PC-9 (cell line): ENCODE results near the gene SYNM. TPM values are rescaled to one million over a fixed set of nuclear protein-coding genes. Genes with fewer than 3 reads are reported as not detected.

Experiments
- BruUV-seq: library from RNA; stranded (reverse); fragments of 400-500 nt; replicated peaks from 2 replicates; lab custom pipeline; 2021; lab: Mats Ljungman, UMichigan
- CTCF ChIA-PET: fragments of 300-600 bp; sonication (Branson Sonifier 250); formaldehyde crosslinking; loops from one replicate; lab custom pipeline; 2022; ENCODE audit warnings: antibody characterized with exemption; lab: Charles Lee
- POLR2A ChIA-PET: fragments of 300-600 bp; sonication (Branson Sonifier 250); formaldehyde crosslinking; loops from one replicate; lab custom pipeline; 2022; ENCODE audit warnings: antibody characterized with exemption; ENCODE audit not compliant: unreplicated experiment; lab: Charles Lee
- DNase-seq, 2 experiments: peaks; one replicate each; pipeline versions ENCODE4 v3.0.0 to v3.0.0-alpha.2; 2015 to 2022; ENCODE audit warnings: mixed read lengths in 1 of 2
- H2AFZ ChIP-seq: fragments of 200-600 bp; sonication (generic); 2 replicates; pipeline ENCODE4 v1.8.1; 2017; ENCODE audit warnings: antibody characterized with exemption
- H3F3A ChIP-seq: fragments of 200-600 bp; sonication (generic); 2 replicates; pipeline ENCODE4 v1.8.1; 2017; ENCODE audit warnings: antibody characterized with exemption, mild to moderate bottlenecking, low read depth; ENCODE audit not compliant: insufficient read depth
- H3K27ac ChIP-seq: fragments of 200-600 bp; sonication (generic); 2 replicates; pipeline ENCODE4 v1.6.1; 2016; ENCODE audit warnings: mixed run types
- H3K27me3 ChIP-seq: fragments of 200-600 bp; sonication (generic); 2 replicates; pipeline ENCODE4 v1.6.1; 2016; ENCODE audit warnings: low read depth, mixed run types; ENCODE audit not compliant: insufficient read depth
- H3K36me3 ChIP-seq: fragments of 200-600 bp; sonication (generic); 2 replicates; pipeline ENCODE4 v1.6.1; 2016; ENCODE audit warnings: low read depth, mixed run types
- H3K4me1 ChIP-seq: fragments of 200-600 bp; sonication (generic); replicated peaks from 2 replicates; pipeline ENCODE4 v1.6.1; 2016; ENCODE audit warnings: mixed run types; ENCODE audit not compliant: insufficient read depth
- H3K4me2 ChIP-seq: fragments of 200-600 bp; sonication (generic); 2 replicates; pipeline ENCODE4 v1.6.1; 2017; ENCODE audit warnings: mixed run types
- H3K4me3 ChIP-seq: fragments of 200-600 bp; sonication (generic); 2 replicates; pipeline ENCODE4 v1.6.1; 2016; ENCODE audit warnings: mixed run types
- H3K79me2 ChIP-seq: fragments of 200-600 bp; sonication (generic); 2 replicates; pipeline ENCODE4 v1.6.1; 2017; ENCODE audit warnings: low read depth, mixed run types
- H3K9me2 ChIP-seq: fragments of 200-600 bp; sonication (generic); 2 replicates; pipeline ENCODE4 v1.8.1; 2017; ENCODE audit warnings: mild to moderate bottlenecking; ENCODE audit not compliant: insufficient read depth
- H3K9me3 ChIP-seq: fragments of 200-600 bp; sonication (generic); 2 replicates; pipeline ENCODE4 v1.8.1; 2016; ENCODE audit warnings: low read depth; ENCODE audit not compliant: insufficient read depth
- H4K20me1 ChIP-seq: fragments of 200-600 bp; sonication (generic); 2 replicates; pipeline ENCODE4 v1.8.1; 2017; ENCODE audit not compliant: insufficient read depth
- EZH2 ChIP-seq: fragments of 200-600 bp; sonication (generic); IDR thresholded peaks from 2 replicates; pipeline ENCODE4 v1.8.0; 2017; ENCODE audit warnings: antibody characterized with exemption, low read depth
- intact Hi-C: fragments of 100-400 bp; cut with micrococcal nuclease; formaldehyde crosslinking; loops from one replicate; pipeline ENCODE4 v1.10.0; 2022; ENCODE audit not compliant: unreplicated experiment
- total RNA-seq: library from RNA; stranded (reverse); gene quantifications from 2 replicates; pipeline ENCODE4 v1.2.3, GENCODE V29; 2021
- TF ChIP-seq, protein P1 (sequence below): fragments of 200-600 bp; sonication (generic); conservative IDR thresholded peaks from 2 replicates; pipeline ENCODE4 v1.6.1; 2017; ENCODE audit warnings: mixed run types, antibody characterized with exemption, mild to moderate bottlenecking, moderate library complexity

SYNM gene
- total RNA-seq, 1 experiment from 2014 or later: 2.4 TPM

DNA sequence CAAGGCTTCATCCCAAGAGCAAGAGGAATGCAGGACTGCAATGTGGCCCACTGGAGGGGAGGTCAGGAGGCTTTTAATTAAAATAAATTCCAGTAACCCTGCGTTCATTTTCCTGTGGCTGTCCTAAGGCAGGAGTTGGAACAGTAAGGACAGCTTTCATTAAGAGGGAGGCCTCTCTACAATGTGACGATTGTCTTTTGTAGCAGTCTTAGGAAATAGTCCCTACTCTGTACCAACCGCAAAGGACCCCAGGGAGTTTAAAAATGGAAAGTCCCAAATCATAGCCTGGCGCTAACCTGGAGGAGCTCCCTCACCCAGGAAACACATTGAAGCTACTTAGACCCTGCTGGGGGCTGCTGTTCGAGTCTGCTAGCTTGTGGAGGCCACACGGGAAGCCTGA, 62.8 kb downstream of the SYNM start:
- Histone ChIP-seq H3K9me3 (no peaks in the 10 kb centered on the region), H3K4me1 (no peaks in the 10 kb centered on the region), H2AFZ (no peak overlapping the region), H4K20me1 (no peaks in the 10 kb centered on the region), H3K9me2 (no peaks in the 10 kb centered on the region), H3K27me3 (no peaks in the 10 kb centered on the region), H3K4me2 (no peak overlapping the region), H3K27ac (no peak overlapping the region), H3K79me2 (no peaks in the 10 kb centered on the region), H3K36me3 (no peaks in the 10 kb centered on the region), H3F3A (no peaks in the 10 kb centered on the region), H3K4me3 (no peak overlapping the region)
- TF ChIP-seq, protein P1, sequence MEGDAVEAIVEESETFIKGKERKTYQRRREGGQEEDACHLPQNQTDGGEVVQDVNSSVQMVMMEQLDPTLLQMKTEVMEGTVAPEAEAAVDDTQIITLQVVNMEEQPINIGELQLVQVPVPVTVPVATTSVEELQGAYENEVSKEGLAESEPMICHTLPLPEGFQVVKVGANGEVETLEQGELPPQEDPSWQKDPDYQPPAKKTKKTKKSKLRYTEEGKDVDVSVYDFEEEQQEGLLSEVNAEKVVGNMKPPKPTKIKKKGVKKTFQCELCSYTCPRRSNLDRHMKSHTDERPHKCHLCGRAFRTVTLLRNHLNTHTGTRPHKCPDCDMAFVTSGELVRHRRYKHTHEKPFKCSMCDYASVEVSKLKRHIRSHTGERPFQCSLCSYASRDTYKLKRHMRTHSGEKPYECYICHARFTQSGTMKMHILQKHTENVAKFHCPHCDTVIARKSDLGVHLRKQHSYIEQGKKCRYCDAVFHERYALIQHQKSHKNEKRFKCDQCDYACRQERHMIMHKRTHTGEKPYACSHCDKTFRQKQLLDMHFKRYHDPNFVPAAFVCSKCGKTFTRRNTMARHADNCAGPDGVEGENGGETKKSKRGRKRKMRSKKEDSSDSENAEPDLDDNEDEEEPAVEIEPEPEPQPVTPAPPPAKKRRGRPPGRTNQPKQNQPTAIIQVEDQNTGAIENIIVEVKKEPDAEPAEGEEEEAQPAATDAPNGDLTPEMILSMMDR: no peak
- no peak for TF ChIP-seq EZH2
- no peak for DNase-seq
- ChIA-PET CTCF (no interaction called here), POLR2A (no interaction called here)
- intact Hi-C loops: no loop called here
- BruUV-seq: no TSS peak

DNA sequence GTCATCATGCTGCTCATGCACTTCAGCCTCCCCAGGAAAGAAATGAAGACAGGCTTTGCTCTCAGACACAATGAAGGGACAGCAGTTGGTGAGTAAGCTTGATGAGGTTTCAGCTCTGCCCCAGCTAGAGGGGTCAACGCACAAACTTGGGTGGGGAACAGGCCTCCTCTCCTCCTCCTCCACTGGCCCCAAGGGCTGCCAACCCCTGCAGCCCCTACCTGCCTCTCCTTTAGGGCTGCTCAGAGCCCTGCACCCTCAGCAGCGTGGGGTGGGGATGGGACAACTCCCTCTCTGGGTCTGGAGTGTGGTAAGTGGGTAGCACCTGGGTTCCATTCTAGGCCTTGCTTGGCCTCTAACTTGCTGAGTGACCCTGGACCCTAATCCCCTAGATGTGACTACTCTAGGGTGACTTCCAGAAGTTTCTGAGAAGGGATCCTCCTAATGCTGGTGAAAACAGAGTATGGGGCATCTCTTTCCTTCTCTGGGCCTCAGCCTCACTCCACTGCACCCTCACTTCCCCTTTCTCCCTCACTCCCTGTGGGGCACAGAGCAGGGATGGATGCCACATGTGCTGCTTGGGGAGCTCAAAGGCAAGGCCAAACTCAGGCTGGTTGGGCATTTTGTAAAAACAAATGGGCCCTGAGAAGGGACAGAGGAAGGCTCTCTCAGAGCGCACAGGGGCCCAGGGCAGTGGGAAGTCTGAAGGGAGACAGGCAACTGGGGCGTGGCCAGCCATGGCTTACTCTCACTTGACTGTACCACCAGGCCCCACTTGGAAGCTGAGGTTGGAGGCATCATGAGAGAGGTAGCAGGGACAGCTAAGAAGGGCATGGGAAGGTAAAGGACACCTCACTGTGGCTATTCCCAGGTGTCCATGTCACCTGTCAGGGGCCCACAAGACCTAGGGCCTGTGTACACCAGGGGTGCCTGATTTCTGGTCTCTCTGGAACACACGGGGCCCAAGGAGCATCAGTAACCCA, 64.0 kb downstream of the SYNM start:
- Histone ChIP-seq H4K20me1 (no peaks in the 10 kb centered on the region), H3K27me3 (no peaks in the 10 kb centered on the region), H3K9me2 (no peaks in the 10 kb centered on the region), H3K36me3 (no peaks in the 10 kb centered on the region), H3F3A (no peaks in the 10 kb centered on the region), H3K4me2 (no peak overlapping the region), H3K79me2 (no peaks in the 10 kb centered on the region), H3K4me3 (no peak overlapping the region), H3K4me1 (no peaks in the 10 kb centered on the region), H3K27ac (no peak overlapping the region), H2AFZ (no peak overlapping the region), H3K9me3 (no peaks in the 10 kb centered on the region)
- no peak for DNase-seq
- POLR2A ChIA-PET: no interaction called here
- TF ChIP-seq, protein P1: no peak
- TF ChIP-seq EZH2: no peak
- BruUV-seq: no TSS peak
- intact Hi-C loops: no loop called here
- CTCF ChIA-PET: no interaction called here

DNA sequence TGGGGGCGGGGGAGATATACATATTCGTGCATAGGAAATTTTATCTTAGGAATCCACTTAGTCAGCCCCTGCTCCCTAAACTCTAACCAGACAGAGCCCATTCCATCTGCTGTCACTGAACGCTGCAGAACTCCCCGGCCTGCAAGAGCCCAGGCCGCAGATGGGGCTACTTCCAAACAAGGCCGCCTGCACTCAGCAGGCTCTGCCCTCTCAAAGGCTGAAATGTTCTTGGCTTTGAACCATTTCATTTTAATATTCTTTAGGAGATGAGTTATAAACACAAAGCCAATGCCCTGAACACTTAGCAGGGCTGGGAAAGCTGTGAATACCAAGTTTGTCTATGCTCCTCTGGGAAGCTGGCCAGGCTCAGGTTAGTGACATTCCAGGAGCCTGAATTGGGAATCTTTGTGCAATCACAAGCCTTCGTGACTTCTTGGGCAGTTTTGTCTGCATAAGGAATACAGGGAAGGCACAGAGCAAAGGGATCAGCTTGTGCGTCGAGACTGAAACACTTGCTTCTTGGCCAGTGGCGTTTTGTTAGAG, 65.0 kb downstream of the SYNM start:
- no peaks in the 10 kb centered on the region for H3K9me3 ChIP-seq
- TF ChIP-seq, protein P1: no peak
- H3K4me3 ChIP-seq: no peak overlapping the region
- no peaks in the 10 kb centered on the region for H3F3A ChIP-seq
- POLR2A ChIA-PET: no interaction called here
- H3K79me2 ChIP-seq: no peaks in the 10 kb centered on the region
- no peak overlapping the region for H3K27ac ChIP-seq
- CTCF ChIA-PET: no interaction called here
- no peaks in the 10 kb centered on the region for H4K20me1 ChIP-seq
- no peaks in the 10 kb centered on the region for H3K27me3 ChIP-seq
- intact Hi-C loops: no loop called here
- no peak overlapping the region for H2AFZ ChIP-seq
- H3K36me3 ChIP-seq: no peaks in the 10 kb centered on the region
- DNase-seq: no peak
- no peaks in the 10 kb centered on the region for H3K9me2 ChIP-seq
- no peaks in the 10 kb centered on the region for H3K4me1 ChIP-seq
- no peak overlapping the region for H3K4me2 ChIP-seq
- no TSS peak for BruUV-seq
